H1 (cell line): Measurements from ENCODE around the gene ASRGL1. TPM values are rescaled to one million over a fixed set of nuclear protein-coding genes. Genes with fewer than 3 reads are reported as not detected.

Experiments used
- CTCF ChIA-PET: fragments of 300-600 bp; sonication (Branson Sonifier 250); formaldehyde crosslinking; loops from one replicate; lab custom pipeline; 2021; ENCODE audit not compliant: partially characterized antibody; lab: Charles Lee
- POLR2A ChIA-PET: fragments of 300-600 bp; sonication (Branson Sonifier 250); formaldehyde crosslinking; loops from one replicate; lab custom pipeline; 2021; ENCODE audit warnings: inconsistent platforms; ENCODE audit not compliant: partially characterized antibody; lab: Charles Lee
- DNase-seq, 2 experiments: peaks; one replicate each; pipeline versions ENCODE4 v3.0.0 to v3.0.0-alpha.2; 2010 to 2022; ENCODE audit warnings: low spot score in 2 of 2, low read depth in 1 of 2, mixed read lengths in 1 of 2
- FAIRE-seq: peaks from 2 replicates; lab custom pipeline; 2011; peaks lifted over from hg19 to GRCh38; lab: Jason Lieb, UNC
- H2AFZ ChIP-seq: 2 replicates; pipeline ENCODE4 v1.8.1; 2012; ENCODE audit warnings: low read length, inconsistent platforms
- H2AK5ac ChIP-seq: 2 replicates; pipeline ENCODE4 v1.6.1; 2013; ENCODE audit warnings: low read depth, low read length
- H2BK120ac ChIP-seq: replicated peaks from 2 replicates; pipeline ENCODE3; 2013; ENCODE audit warnings: low read depth, low read length, inconsistent platforms
- H2BK12ac ChIP-seq: 2 replicates; pipeline ENCODE4 v1.6.1; 2013; ENCODE audit warnings: low read depth, low read length
- H2BK15ac ChIP-seq: 2 replicates; pipeline ENCODE4 v1.6.1; 2013; ENCODE audit warnings: low read length
- H2BK20ac ChIP-seq: 2 replicates; pipeline ENCODE4 v1.6.1; 2013; ENCODE audit warnings: low read length
- H2BK5ac ChIP-seq: 2 replicates; pipeline ENCODE4 v1.6.1; 2013; ENCODE audit warnings: low read depth, low read length
- H3K14ac ChIP-seq: 2 replicates; pipeline ENCODE4 v1.6.1; 2013; ENCODE audit warnings: inconsistent platforms; ENCODE audit not compliant: insufficient read length
- H3K18ac ChIP-seq: 2 replicates; pipeline ENCODE4 v1.6.1; 2013; ENCODE audit warnings: low read length; ENCODE audit errors: extremely low read depth
- H3K23ac ChIP-seq: 2 replicates; pipeline ENCODE4 v1.6.1; 2013; ENCODE audit warnings: inconsistent platforms; ENCODE audit not compliant: insufficient read length
- H3K23me2 ChIP-seq: 2 replicates; pipeline ENCODE4 v1.6.1; 2013; ENCODE audit warnings: low read depth, low read length
- H3K27ac ChIP-seq: 2 replicates; pipeline ENCODE4 v1.6.1; 2011; ENCODE audit warnings: low read depth, low read length, inconsistent platforms
- H3K27me3 ChIP-seq, 4 experiments: replicated peaks in 1 of 4; 1 replicate in 1 of 4; 2 replicates in 3 of 4; pipeline versions ENCODE4 v1.6.1 to v1.8.1; 2011 to 2013; ENCODE audit warnings: low read length in 3 of 4, mild to moderate bottlenecking in 3 of 4, inconsistent platforms in 2 of 4, mixed read lengths in 2 of 4, moderate library complexity in 1 of 4; ENCODE audit not compliant: control insufficient read depth in 3 of 4, insufficient read depth in 3 of 4; ENCODE audit errors: extremely low read depth in 1 of 4
- H3K36me3 ChIP-seq, 4 experiments: 2 replicates each; pipeline versions ENCODE4 v1.6.1 to v1.8.1; 2011 to 2013; ENCODE audit warnings: mild to moderate bottlenecking in 4 of 4, low read length in 3 of 4, moderate library complexity in 2 of 4, control low read depth in 1 of 4, inconsistent platforms in 1 of 4; ENCODE audit not compliant: insufficient read depth in 4 of 4, control insufficient read depth in 2 of 4
- H3K4ac ChIP-seq: replicated peaks from 2 replicates; pipeline ENCODE3; 2013; ENCODE audit warnings: low read length, low read depth, mixed read lengths, inconsistent platforms; ENCODE audit not compliant: insufficient read length
- H3K4me1 ChIP-seq, 4 experiments: replicated peaks in 1 of 4; 1 replicate in 1 of 4; 2 replicates in 3 of 4; pipeline versions ENCODE4 v1.6.1 to v1.8.1; 2011 to 2013; ENCODE audit warnings: low read length in 3 of 4, inconsistent platforms in 2 of 4, mixed read lengths in 1 of 4; ENCODE audit not compliant: insufficient read depth in 4 of 4, control insufficient read depth in 3 of 4
- H3K4me2 ChIP-seq, 2 experiments: 2 replicates each; pipeline versions ENCODE4 v1.6.1 to v1.8.1; 2011 to 2013; ENCODE audit warnings: low read depth in 2 of 2, low read length in 2 of 2, control low read depth in 1 of 2, inconsistent platforms in 1 of 2, mild to moderate bottlenecking in 1 of 2; ENCODE audit not compliant: insufficient read depth in 1 of 2
- H3K4me3 ChIP-seq, 4 experiments: fragments of 200-600, 300-600 bp in 1 of 4; sonication (generic), shearing (Covaris generic), sonication (Bioruptor Twin) in 1 of 4; 2 replicates each; pipeline versions ENCODE4 v1.5.1 to v1.8.1; 2011 to 2016; ENCODE audit warnings: low read length in 4 of 4, low read depth in 3 of 4, control low read depth in 2 of 4, inconsistent platforms in 2 of 4, mild to moderate bottlenecking in 2 of 4, mixed read lengths in 1 of 4, moderate library complexity in 1 of 4; ENCODE audit not compliant: insufficient read depth in 2 of 4; ENCODE audit errors: extremely low read depth in 1 of 4
- H3K56ac ChIP-seq: replicated peaks from 2 replicates; pipeline ENCODE3; 2013; ENCODE audit warnings: low read depth, mild to moderate bottlenecking, mixed read lengths, low read length, inconsistent platforms; ENCODE audit not compliant: insufficient read length
- H3K79me1 ChIP-seq: 2 replicates; pipeline ENCODE4 v1.6.1; 2013; ENCODE audit warnings: low read depth, low read length, control low read depth
- H3K79me2 ChIP-seq, 2 experiments: 2 replicates each; pipeline versions ENCODE4 v1.6.1 to v1.8.1; 2012 to 2013; ENCODE audit warnings: low read length in 2 of 2, mild to moderate bottlenecking in 2 of 2, inconsistent platforms in 1 of 2; ENCODE audit not compliant: insufficient read depth in 2 of 2, control insufficient read depth in 1 of 2
- H3K9ac ChIP-seq, 4 experiments: replicated peaks in 1 of 4; 1 replicate in 1 of 4; 2 replicates in 3 of 4; pipeline versions ENCODE4 v1.6.1 to v1.8.1; 2011 to 2013; ENCODE audit warnings: low read depth in 3 of 4, low read length in 3 of 4, control low read depth in 2 of 4, mild to moderate bottlenecking in 2 of 4, moderate library complexity in 2 of 4, inconsistent platforms in 1 of 4; ENCODE audit errors: extremely low read depth in 1 of 4
- H3K9me3 ChIP-seq, 2 experiments: 2 replicates each; pipeline versions ENCODE4 v1.6.1 to v1.8.1; 2012 to 2013; ENCODE audit warnings: mild to moderate bottlenecking in 2 of 2, moderate library complexity in 2 of 2, control low read depth in 1 of 2, inconsistent platforms in 1 of 2, low read depth in 1 of 2, low read length in 1 of 2, mixed read lengths in 1 of 2; ENCODE audit not compliant: insufficient read depth in 2 of 2
- H4K20me1 ChIP-seq, 2 experiments: replicated peaks in 1 of 2; 2 replicates each; pipeline versions ENCODE3 to v1.8.1; 2011 to 2013; ENCODE audit warnings: inconsistent platforms in 2 of 2, low read length in 2 of 2, mild to moderate bottlenecking in 1 of 2; ENCODE audit not compliant: insufficient read depth in 2 of 2, control insufficient read depth in 1 of 2
- H4K5ac ChIP-seq: 2 replicates; pipeline ENCODE4 v1.6.1; 2013; ENCODE audit warnings: low read length, low read depth, mixed read lengths, inconsistent platforms; ENCODE audit not compliant: insufficient read length
- H4K8ac ChIP-seq: 2 replicates; pipeline ENCODE4 v1.8.0; 2013; ENCODE audit warnings: mild to moderate bottlenecking, moderate library complexity, low read length, inconsistent platforms; ENCODE audit not compliant: insufficient read depth; ENCODE audit errors: extremely low read depth
- H4K91ac ChIP-seq: replicated peaks from 2 replicates; pipeline ENCODE3; 2013; ENCODE audit warnings: low read length, mixed read lengths, inconsistent platforms; ENCODE audit not compliant: insufficient read length
- CHD1 ChIP-seq: IDR thresholded peaks from 2 replicates; pipeline ENCODE4 v1.6.1; 2012; ENCODE audit warnings: low read depth, low read length, improper control_type of control experiment
- CHD2 ChIP-seq: IDR thresholded peaks from 2 replicates; pipeline ENCODE4 v1.6.1; 2012; ENCODE audit warnings: low read length, improper control_type of control experiment
- EGR1 ChIP-seq: IDR thresholded peaks from 2 replicates; pipeline ENCODE4 v1.6.1; 2011; ENCODE audit warnings: low read depth, low read length, borderline replicate concordance
- JUN ChIP-seq: IDR thresholded peaks from 2 replicates; pipeline ENCODE4 v1.6.1; 2011; ENCODE audit warnings: low read depth, mild to moderate bottlenecking, improper control_type of control experiment, low read length
- RXRA ChIP-seq: IDR thresholded peaks from 2 replicates; pipeline ENCODE4 v1.6.1; 2011; ENCODE audit warnings: low read depth, mild to moderate bottlenecking, low read length, moderate library complexity; ENCODE audit not compliant: insufficient read depth
- SUZ12 ChIP-seq: fragments of 200-600 bp; sonication (generic); IDR thresholded peaks from 2 replicates; pipeline ENCODE4 v1.6.1; 2012; ENCODE audit warnings: mild to moderate bottlenecking, inconsistent platforms, low read length, moderate library complexity, mixed read lengths
- TAF1 ChIP-seq: IDR thresholded peaks from 2 replicates; pipeline ENCODE4 v1.6.1; 2011; ENCODE audit warnings: mild to moderate bottlenecking, low read depth, low read length
- TCF12 ChIP-seq: IDR thresholded peaks from 2 replicates; pipeline ENCODE4 v1.6.1; 2011; ENCODE audit warnings: low read depth, mild to moderate bottlenecking, low read length
- TEAD4 ChIP-seq: IDR thresholded peaks from 2 replicates; pipeline ENCODE4 v1.6.1; 2012; ENCODE audit warnings: low read depth, low read length, inconsistent platforms, mixed read lengths
- ZNF274 ChIP-seq: IDR thresholded peaks from 2 replicates; pipeline ENCODE4 v1.7.0; 2012; ENCODE audit warnings: low read length, borderline replicate concordance; ENCODE audit errors: extremely low read depth
- WGBS, 2 experiments: shearing (Covaris generic) in 1 of 2; methylation state at CpG; one replicate each; pipeline versions ENCODE4 v1.1.6 to v1.1.7; 2013 to 2015; ENCODE audit warnings: low lambda C conversion rate in 2 of 2, mixed read lengths in 2 of 2, inconsistent platforms in 1 of 2, low coverage in 1 of 2, missing lambda C conversion rate in 1 of 2; ENCODE audit not compliant: insufficient replicate concordance in 2 of 2, insufficient coverage in 1 of 2, insufficient read length in 1 of 2; ENCODE audit errors: extremely low coverage in 1 of 2, missing lambda C conversion rate in 1 of 2; 5-methylcytosine and 5-hydroxymethylcytosine counted together
- polyA plus RNA-seq, 7 experiments: library from polyadenylated mRNA; depleted of rRNA in 3 of 7; stranded (reverse) in 5 of 7; unstranded in 2 of 7; fragments of >200 nt in 5 of 7; fragments of 200-250 nt in 2 of 7; gene quantifications; 1 replicate in 5 of 7; 2 replicates in 1 of 7; 4 replicates in 1 of 7; pipeline versions ENCODE4 v1.2.1 to v1.2.3, GENCODE V29; 2011 to 2013; ENCODE audit warnings: missing spikeins in 2 of 7, mixed read lengths in 2 of 7
- total RNA-seq: library from RNA; stranded (reverse); fragmentation: NEBNext Ultra II Directional; extraction: Animal tissue kit (Norgen Biotek cat#: 25700); gene quantifications from 2 replicates; pipeline ENCODE4 v1.2.1, GENCODE V29; 2021

ASRGL1 gene
- total and polyA plus RNA-seq, 2 of the 8 experiments (the other 6 are each of a cell fraction or from before 2014, with no cell fraction given): 19.9 to 23.5 TPM

GRCh38 chr11:62315431-62315830, 21.8 kb upstream of the ASRGL1 start:
- CTCF ChIA-PET: interaction anchor here (1.2 to 1.6 kb wide), 5 partner anchors 8 to 99 kb away, joined by 3 to 5 read pairs (median 3); no protein-coding TSS in a partner anchor
- Histone ChIP-seq H2BK120ac (no peak overlapping the region), H3K4me2 (no peak overlapping the region), H2BK12ac (no peak overlapping the region), H2BK15ac (no peak overlapping the region), H3K9me3 (no peaks in the 10 kb centered on the region), H3K14ac (no peak overlapping the region), H3K36me3 (no peaks in the 10 kb centered on the region), H3K23me2 (no peaks in the 10 kb centered on the region), H4K91ac (no peak overlapping the region), H2AFZ (no peak overlapping the region), H4K20me1 (no peaks in the 10 kb centered on the region), H3K79me1 (no peaks in the 10 kb centered on the region), H3K27ac (no peak overlapping the region), H4K8ac (no peak overlapping the region), H3K79me2 (no peaks in the 10 kb centered on the region), H2BK20ac (no peak overlapping the region), H3K9ac (no peak overlapping the region), H3K18ac (no peak overlapping the region), H3K4ac (no peak overlapping the region), H3K4me3 (no peak overlapping the region), H3K27me3 (no peaks in the 10 kb centered on the region), H3K56ac (no peak overlapping the region), H4K5ac (no peak overlapping the region), H2AK5ac (no peak overlapping the region), H2BK5ac (no peak overlapping the region), H3K4me1 (no peaks in the 10 kb centered on the region; a peak in 2 of 7 replicates), H3K23ac (no peak overlapping the region)
- FAIRE-seq: no peak
- WGBS, 2 experiments: 71% methylated on average over 1 of the region's 1 CpG; no CpG with 5 or more reads in 1 of the 2 experiments
- DNase-seq: no peak
- POLR2A ChIA-PET: no interaction called here
- TF ChIP-seq TEAD4: no peak
- no peak for TF ChIP-seq TCF12
- TF ChIP-seq TAF1: no peak
- no peak for TF ChIP-seq ZNF274
- no peak for TF ChIP-seq RXRA
- TF ChIP-seq JUN: no peak
- TF ChIP-seq CHD2: no peak
- TF ChIP-seq CHD1: no peak
- TF ChIP-seq SUZ12: no peak
- no peak for TF ChIP-seq EGR1
